Limb (tissue), 2 donors: ENCODE data around the gene LRRC70.
"Not testable (repeated sequence)": the region's sequence is repeated elsewhere in the genome, so short reads cannot be mapped to it uniquely, and the experiment has no call there.

Experiments
- DNase-seq, 2 donors: peaks; one replicate each; pipeline ENCODE4 v3.0.0-alpha.2; 2016; ENCODE audit errors: extremely low spot score in 2 of 2

Gene LRRC70

DNA sequence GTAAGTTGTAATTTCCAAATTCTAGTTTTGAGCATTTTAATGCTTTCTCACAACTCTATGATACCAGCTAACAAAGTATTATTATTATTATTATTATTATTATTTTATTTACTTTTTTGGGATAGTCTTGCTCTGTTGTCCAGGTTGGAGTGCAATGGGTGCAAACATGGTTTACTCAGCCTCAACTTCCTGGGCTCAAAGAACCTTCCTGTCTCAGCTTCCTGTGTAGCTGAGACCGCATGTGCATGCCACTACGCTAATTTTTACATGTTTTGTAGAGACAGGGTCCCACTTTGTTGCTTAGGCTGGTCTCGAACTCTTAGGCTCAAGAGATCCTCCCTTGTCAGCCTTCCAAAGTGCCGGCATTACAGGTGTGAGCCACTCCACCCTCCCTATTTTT is 27.0 kb downstream of the LRRC70 start:
- no peak for DNase-seq

DNA sequence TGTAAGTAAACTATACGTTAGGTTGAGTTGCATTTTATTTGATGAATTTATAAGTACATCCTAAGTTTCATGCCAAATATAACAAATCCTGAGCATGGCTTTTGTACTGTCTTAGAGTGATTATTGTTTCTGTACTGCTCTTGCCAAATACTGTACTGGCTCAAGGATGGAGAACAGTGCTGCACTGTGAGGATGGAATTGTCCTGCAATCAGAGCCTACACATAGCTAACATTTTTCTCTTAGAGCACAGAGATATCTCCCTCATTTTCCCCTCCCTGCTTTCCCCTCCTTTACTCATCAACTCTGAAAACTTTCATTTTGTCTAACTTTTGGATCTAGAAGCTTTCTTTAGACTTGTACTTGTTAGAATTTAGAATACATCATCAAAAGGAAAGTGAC is 28.3 kb downstream of the LRRC70 start:
- DNase-seq: peak in 1 of 2 donors; percentile 8

DNA sequence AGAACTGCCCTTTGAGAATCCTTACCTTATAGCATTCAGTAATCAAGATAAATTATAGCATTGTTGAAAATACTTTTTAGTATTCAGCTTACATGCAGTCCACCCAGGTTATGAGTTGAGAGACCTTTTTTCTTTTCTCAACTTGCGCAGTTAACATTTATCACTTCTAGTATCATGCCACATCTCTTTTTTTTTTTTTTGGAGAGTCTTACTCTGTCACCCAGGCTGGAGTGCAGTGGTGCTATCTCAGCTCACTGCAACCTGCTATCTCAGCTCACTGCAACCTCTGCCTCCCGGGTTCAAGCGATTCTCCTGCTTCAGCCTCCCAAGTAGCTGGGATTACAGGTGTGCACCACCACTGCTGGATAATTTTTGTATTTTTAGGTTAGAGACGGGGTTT is 29.0 kb downstream of the LRRC70 start:
- DNase-seq: no peak

DNA sequence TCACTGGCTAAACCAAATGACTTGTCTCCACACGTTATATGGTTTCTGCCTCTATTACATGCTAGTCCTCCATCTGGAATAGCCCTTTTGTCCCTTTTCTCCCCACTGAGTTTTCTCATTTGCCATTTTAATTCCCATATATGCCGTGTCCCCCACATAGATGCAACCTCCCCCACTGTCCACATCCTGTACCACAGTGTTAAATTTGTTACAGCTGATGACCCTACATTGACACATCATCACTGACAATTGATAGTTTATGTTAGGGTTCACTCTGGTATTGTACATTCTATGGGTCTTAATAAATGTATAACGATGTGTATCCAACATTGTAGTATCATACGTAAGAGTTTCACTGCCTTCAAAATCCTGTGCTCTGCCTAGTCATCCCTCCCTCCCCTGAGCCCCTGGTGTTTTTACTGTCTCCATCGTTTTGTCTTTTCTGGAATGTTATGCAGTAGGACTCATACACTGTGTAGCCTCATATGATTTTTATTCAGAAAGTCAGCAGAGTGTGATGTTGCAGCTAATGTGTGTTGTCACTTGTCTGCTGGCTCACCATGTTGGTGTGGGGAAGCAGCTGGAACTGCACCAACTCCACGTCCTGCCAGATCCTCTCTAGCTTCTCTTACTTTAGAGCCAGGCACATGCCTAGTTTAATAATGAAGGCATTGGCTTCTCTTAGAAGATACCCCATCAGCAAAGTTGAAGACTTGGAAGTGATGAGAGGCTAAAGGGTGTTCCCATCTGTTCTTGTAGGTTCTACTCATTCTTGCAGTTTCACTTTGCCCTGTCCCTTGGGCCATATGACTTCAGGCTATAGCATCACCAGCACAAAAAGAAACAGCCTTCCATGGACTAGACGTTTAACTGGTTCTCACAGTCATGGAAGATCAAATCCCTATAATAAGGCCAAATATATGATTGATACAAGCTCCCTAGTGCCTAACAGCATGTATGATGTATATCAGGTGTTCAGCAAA is 30.2 kb downstream of the LRRC70 start:
- DNase-seq: no peak

DNA sequence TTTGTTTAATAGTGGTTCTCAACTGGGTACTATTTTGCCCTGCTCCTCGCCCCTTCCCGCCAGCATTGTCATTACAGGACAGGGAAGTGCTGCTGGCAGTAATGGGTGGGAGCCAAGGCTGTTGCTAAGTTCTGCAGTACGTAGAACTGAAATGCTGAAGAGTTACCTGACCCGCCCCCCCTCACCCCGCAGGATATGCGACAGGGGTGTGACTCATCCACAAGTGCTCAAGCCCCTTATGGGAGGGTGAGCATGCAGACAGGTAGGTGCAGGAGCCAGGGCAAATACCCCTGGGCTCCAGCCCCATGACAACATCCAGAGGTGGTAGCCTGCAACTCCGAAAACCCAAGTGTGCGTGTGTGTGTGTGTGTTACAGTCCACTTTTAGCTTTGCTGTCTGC is 35.7 kb downstream of the LRRC70 start:
- no peak for DNase-seq

DNA sequence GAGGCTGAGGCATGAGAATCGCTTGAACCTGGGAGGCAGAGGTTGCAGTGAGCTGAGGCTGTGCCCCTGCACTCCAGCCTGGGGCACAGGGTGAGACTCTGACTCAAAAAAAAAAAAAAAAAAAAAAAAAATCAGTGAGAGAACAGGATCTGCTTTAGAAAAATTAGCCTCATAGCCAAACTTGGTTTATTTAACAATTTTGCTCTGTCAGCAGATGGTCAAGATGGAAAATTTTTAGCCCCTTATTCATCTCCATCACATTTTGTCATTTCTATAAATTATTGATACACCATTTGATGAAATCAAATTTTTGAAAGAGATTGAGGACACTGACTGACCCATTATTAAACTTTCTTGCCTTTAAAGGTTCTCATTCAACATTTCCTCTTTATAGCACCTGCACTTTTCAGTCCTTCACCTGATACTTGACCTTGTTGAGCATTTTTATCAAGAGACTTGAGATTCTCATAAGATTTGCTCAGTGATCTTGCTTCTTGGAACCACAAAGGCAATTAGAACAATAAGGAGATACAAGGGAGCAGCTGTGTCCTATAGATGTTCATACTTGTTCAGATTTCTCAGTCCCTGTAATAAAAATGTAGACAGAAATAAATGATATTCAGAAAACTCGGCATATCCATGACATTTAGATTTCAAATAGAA is 38.1 kb downstream of the LRRC70 start:
- no peak for DNase-seq

DNA sequence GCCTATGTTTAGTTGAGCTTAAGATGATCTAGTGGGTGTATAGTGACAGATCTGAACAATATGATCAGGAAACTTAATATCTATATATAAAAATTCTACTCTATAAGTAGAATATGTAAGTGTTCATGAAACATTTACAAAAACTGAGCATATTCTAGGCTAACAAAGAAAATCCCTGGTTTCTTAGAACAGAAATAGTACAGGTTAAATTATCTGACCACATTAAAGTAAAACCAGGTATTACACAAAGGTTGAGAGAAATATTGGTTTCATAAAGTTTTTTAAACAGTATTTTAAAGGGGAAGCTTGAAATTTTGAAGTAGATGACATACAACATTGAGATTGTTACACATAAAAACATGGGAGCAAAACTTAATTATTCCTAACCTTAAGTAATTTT is 39.3 kb downstream of the LRRC70 start:
- DNase-seq: no peak

DNA sequence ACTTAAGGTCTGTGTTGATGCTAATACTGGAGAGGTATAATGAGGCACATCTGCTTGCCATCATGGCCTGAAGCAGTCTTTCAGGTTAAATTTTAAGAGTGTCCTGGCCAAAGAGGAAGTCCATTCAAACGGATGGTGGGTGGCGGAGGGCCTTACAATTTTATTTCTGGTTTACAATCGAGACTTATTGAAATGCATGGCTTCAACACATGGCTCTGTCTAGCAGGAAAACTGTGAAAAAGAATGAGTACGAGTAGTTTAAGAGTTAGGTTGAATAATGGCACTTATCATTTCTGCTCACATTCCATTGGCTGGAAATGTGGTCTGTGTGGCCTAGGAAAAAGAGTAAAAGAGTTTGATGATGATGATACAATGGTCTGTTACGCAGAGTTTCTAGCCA is 42.1 kb downstream of the LRRC70 start:
- DNase-seq: no peak

DNA sequence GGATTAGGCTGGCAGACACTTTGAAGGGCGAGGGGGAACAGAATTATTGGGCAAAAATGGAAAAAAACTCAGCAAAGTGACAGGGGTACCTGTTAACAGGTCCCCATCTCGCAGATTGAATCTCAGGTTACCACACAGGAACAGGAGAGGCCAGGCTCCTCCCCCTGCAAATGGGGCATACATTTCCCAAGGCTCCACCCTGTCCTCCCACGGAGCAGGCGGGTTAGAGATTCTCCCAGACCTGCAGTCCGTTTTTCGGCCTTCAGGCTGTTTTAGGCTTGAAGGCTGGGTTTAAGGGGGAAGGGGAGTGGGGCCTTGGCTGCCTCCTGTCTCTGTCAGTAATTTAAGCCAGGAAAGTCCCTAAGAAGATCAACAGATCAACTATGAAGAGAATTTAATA is 42.7 kb downstream of the LRRC70 start:
- no peak for DNase-seq

DNA sequence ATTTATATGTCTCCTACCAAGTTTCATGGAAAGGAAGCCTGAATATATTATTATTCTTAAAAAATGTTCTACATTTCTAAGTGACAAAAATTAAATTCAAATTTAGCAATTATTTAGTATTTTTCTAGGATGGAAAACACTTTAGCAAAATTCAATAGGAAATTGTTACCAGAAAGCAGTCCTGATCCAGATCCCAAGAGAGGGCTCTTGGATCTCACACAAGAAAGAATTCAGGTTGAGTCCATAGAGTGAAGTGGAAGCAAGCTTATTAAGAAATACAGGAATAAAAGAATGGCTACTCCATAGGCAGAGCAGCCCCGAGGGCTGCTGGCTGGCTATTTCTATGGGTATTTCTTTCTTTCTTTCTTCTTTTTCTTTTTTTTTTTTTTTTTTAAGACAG is 44.7 kb downstream of the LRRC70 start:
- no peak for DNase-seq

DNA sequence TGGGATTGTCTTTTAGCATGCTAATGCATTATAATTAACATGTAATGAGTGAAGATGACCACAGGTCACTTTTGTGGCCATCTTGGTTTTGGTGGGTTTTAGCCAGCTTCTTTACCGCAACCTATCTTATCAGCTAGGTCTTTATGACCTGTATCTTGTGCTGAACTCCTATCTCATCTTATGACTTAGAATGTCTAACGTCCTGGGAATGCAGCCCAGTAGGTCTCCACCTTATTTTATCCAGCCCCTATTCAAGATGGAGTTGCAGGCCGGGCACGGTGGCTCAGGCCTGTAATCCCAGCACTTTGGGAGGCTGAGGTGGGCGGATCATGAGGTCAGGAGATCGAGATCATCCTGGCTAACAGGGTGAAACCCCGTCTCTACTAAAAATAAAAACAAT is 45.8 kb downstream of the LRRC70 start:
- DNase-seq: not testable (repeated sequence)

DNA sequence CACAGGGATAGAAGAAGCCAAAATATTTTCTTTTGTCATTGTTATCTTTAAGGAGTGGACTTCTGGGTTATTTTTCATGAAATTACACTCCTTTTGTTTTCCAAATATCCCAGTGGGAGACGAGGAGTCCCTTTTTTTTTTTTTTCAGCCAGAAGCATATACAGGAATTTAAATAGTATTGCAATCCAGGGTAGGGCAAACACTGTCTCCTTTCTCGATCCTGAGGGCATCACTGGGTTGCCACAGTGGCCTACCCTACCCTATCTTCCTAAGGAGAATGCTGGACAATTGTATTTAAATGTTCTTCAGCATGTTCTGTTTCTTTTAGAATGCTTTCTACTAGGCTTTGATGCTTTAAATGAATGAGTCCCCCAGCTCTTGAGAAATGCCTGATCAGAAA is 47.9 kb downstream of the LRRC70 start:
- no peak for DNase-seq

DNA sequence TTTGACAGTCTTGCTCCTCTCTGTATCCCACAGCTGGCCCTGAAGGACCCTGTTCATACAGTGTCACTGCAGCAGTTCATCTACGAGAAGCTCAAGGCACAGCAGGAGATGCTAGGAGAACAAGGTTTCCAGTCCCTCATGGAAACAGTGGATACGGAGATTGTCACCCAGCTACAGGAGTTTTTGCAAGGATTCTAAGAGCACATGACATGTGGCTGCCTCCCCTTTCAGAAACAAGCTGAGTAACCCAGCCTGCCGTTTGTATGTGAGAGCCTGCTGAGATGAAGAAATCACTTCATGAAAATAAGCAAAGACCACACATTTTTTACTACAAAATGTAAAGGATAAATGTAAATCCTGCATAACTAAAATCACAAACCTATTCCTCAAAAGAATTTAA is 48.5 kb downstream of the LRRC70 start:
- DNase-seq: no peak

DNA sequence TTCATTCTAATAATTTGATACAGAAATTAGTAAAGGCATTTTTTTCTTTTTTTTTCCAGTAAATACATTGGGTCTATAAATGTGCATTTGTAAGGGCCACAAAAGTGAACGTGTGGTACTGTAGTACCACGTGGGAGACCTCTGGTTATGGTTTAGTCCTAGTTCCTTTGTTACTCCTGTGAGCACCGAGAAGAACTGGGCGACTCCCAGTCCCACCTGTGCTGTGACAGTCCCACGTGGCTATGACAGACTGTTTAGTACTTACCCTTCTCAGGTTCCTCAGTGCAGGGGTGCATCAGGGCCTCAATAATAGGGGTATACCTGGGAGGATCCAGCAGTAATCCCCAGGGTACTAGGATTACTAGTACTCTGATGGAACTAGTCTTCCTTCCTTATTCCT is 49.3 kb downstream of the LRRC70 start:
- DNase-seq: no peak
